Tongue (tissue), 2 donors: ENCODE measurements around the gene SHTN1. TPM values are rescaled to one million over a fixed set of nuclear protein-coding genes. Genes with fewer than 3 reads are reported as not detected.

ENCODE experiments used
- DNase-seq: peaks from one replicate; pipeline ENCODE4 v3.0.0-alpha.2; 2015
- total RNA-seq: library from RNA; depleted of rRNA; stranded (reverse); fragments of >200 nt; gene quantifications from one replicate; pipeline ENCODE4 v1.2.3, GENCODE V29; 2014

The SHTN1 gene
- total RNA-seq, 1 donor from 2014 or later = 6.4 TPM

GRCh38 chr10:116868722-116869121 is 136.3 kb downstream of the SHTN1 start:
- DNase-seq = peak; percentile 49

- no peak for DNase-seq
These were observed 136.8 kb downstream of the SHTN1 start for GRCh38 chr10:116868198-116868676.

- no peak for DNase-seq
These were observed 137.9 kb downstream of the SHTN1 start for GRCh38 chr10:116866987-116867595.

GRCh38 chr10:116866066-116866465 is 138.9 kb downstream of the SHTN1 start:
- no peak for DNase-seq

GRCh38 chr10:116864436-116864835 is 140.6 kb downstream of the SHTN1 start:
- DNase-seq = no peak

GRCh38 chr10:116861796-116862195 is 143.2 kb downstream of the SHTN1 start:
- no peak for DNase-seq

GRCh38 chr10:116857156-116857555 is 147.8 kb downstream of the SHTN1 start:
- DNase-seq = no peak

- no peak for DNase-seq
These were observed 151.3 kb downstream of the SHTN1 start for GRCh38 chr10:116853701-116854100.

- no peak for DNase-seq
These were observed 151.7 kb downstream of the SHTN1 start for GRCh38 chr10:116853287-116853686.

GRCh38 chr10:116852246-116852645 is 152.7 kb downstream of the SHTN1 start:
- no peak for DNase-seq

GRCh38 chr10:116850058-116850611 is 154.9 kb downstream of the SHTN1 start:
- no peak for DNase-seq

GRCh38 chr10:116849248-116850057 is 155.5 kb downstream of the SHTN1 start, which contains the start of gene ENO4:
Gene ENO4, plus strand, starts transcription at chr10:116849499. Its CDS starts 68 bp downstream, at chr10:116849567.
- DNase-seq = peak; percentile 96

- DNase-seq = no peak
These were observed 156.1 kb downstream of the SHTN1 start for GRCh38 chr10:116848944-116849247.

GRCh38 chr10:116848032-116848943 is 156.7 kb downstream of the SHTN1 start:
- DNase-seq = no peak

- DNase-seq = no peak
These were observed 159.2 kb downstream of the SHTN1 start for GRCh38 chr10:116845823-116846222.

- no peak for DNase-seq
These were observed 164.5 kb downstream of the SHTN1 start for GRCh38 chr10:116840389-116841075.

- DNase-seq = no peak
These were observed 166.8 kb downstream of the SHTN1 start for GRCh38 chr10:116838143-116838725.

- peak; percentile 23 for DNase-seq
These were observed 168.0 kb downstream of the SHTN1 start for GRCh38 chr10:116836902-116837523.

GRCh38 chr10:116836083-116836482 is 168.9 kb downstream of the SHTN1 start:
- no peak for DNase-seq

GRCh38 chr10:116835658-116836057 is 169.3 kb downstream of the SHTN1 start:
- no peak for DNase-seq
